Osteoblast (primary cell): Measurements from ENCODE around the gene ZNF804B. TPM values are rescaled to one million over a fixed set of nuclear protein-coding genes. Genes with fewer than 3 reads are reported as not detected.

Experiments
- DNase-seq: peaks from one replicate; pipeline ENCODE4 v3.0.0; 2011; ENCODE audit warnings: low spot score, mixed read lengths; ENCODE audit not compliant: insufficient read length; ENCODE audit errors: missing footprints
- H2AFZ ChIP-seq: 2 replicates; pipeline ENCODE4 v1.6.0; 2011; ENCODE audit warnings: mild to moderate bottlenecking, low read length
- H3K27ac ChIP-seq: 2 replicates; pipeline ENCODE4 v1.5.1; 2011; ENCODE audit warnings: mild to moderate bottlenecking, low read depth, low read length, moderate library complexity
- H3K27me3 ChIP-seq: 2 replicates; pipeline ENCODE4 v1.6.0; 2012; ENCODE audit warnings: mild to moderate bottlenecking, control low read depth, inconsistent platforms, low read length, moderate library complexity; ENCODE audit not compliant: insufficient read depth
- H3K36me3 ChIP-seq: 2 replicates; pipeline ENCODE4 v1.5.1; 2011; ENCODE audit warnings: mild to moderate bottlenecking, low read length, control low read depth, moderate library complexity; ENCODE audit not compliant: insufficient read depth
- H3K4me1 ChIP-seq: 2 replicates; pipeline ENCODE4 v1.5.1; 2011; ENCODE audit warnings: mild to moderate bottlenecking, low read length, control low read depth, moderate library complexity; ENCODE audit not compliant: insufficient read depth
- H3K4me2 ChIP-seq: 2 replicates; pipeline ENCODE4 v1.6.0; 2011; ENCODE audit warnings: mild to moderate bottlenecking, low read length; ENCODE audit not compliant: insufficient read depth
- H3K4me3 ChIP-seq: fragments of 200-600 bp; sonication (generic); 3 replicates; pipeline ENCODE4 v1.5.1; 2012; ENCODE audit warnings: mild to moderate bottlenecking, low read length, inconsistent platforms; ENCODE audit not compliant: insufficient read depth
- H3K79me2 ChIP-seq: 2 replicates; pipeline ENCODE4 v1.6.0; 2012; ENCODE audit warnings: mild to moderate bottlenecking, low read length, control low read depth, inconsistent platforms; ENCODE audit not compliant: insufficient read depth
- H3K9me3 ChIP-seq: 2 replicates; pipeline ENCODE4 v1.5.1; 2011; ENCODE audit warnings: low read depth, low read length, control low read depth
- H4K20me1 ChIP-seq: 2 replicates; pipeline ENCODE4 v1.6.0; 2012; ENCODE audit warnings: mild to moderate bottlenecking, low read length, control low read depth; ENCODE audit not compliant: insufficient read depth
- CTCF ChIP-seq: IDR thresholded peaks from 2 replicates; pipeline ENCODE4 v1.5.1; 2011; ENCODE audit warnings: mild to moderate bottlenecking, low read depth, low read length, moderate library complexity; ENCODE audit errors: extremely low read depth
- total RNA-seq: library from RNA; depleted of rRNA; stranded (reverse); fragments of >200 nt; gene quantifications from 2 replicates; pipeline ENCODE4 v1.2.3, GENCODE V29; 2012

ZNF804B gene
- total RNA-seq, 1 donor, result not detected

GRCh38 chr7:89029864-89030263, 270.4 kb downstream of the ZNF804B start:
- H4K20me1 ChIP-seq, result no peaks in the 10 kb centered on the region
- H3K4me2 ChIP-seq, result no peak overlapping the region
- TF ChIP-seq CTCF, result no peak
- H2AFZ ChIP-seq, result no peak overlapping the region
- H3K36me3 ChIP-seq, result no peaks in the 10 kb centered on the region
- no peaks in the 10 kb centered on the region for H3K9me3 ChIP-seq
- H3K4me1 ChIP-seq, result no peaks in the 10 kb centered on the region
- no peak for DNase-seq
- no peaks in the 10 kb centered on the region for H3K79me2 ChIP-seq
- H3K27ac ChIP-seq, result no peak overlapping the region
- no peaks in the 10 kb centered on the region for H3K27me3 ChIP-seq
- no peak overlapping the region for H3K4me3 ChIP-seq

- no peaks in the 10 kb centered on the region for H3K79me2 ChIP-seq
- H3K4me1 ChIP-seq, result no peaks in the 10 kb centered on the region
- no peaks in the 10 kb centered on the region for H4K20me1 ChIP-seq
- H3K4me2 ChIP-seq, result no peak overlapping the region
- no peak overlapping the region for H3K4me3 ChIP-seq
- DNase-seq, result no peak
- no peaks in the 10 kb centered on the region for H3K27me3 ChIP-seq
- no peak overlapping the region for H3K27ac ChIP-seq
- TF ChIP-seq CTCF, result no peak
- no peak overlapping the region for H2AFZ ChIP-seq
- no peaks in the 10 kb centered on the region for H3K36me3 ChIP-seq
- H3K9me3 ChIP-seq, result peaks cover 4% of the 10 kb centered on the region
These were observed 281.7 kb downstream of the ZNF804B start for GRCh38 chr7:89041240-89041639.

- TF ChIP-seq CTCF, result no peak
- Histone ChIP-seq H3K4me1 (no peaks in the 10 kb centered on the region), H3K9me3 (peaks cover 4% of the 10 kb centered on the region), H4K20me1 (no peaks in the 10 kb centered on the region), H3K36me3 (no peaks in the 10 kb centered on the region), H3K27me3 (no peaks in the 10 kb centered on the region), H3K27ac (no peak overlapping the region), H3K4me3 (no peak overlapping the region), H3K4me2 (no peak overlapping the region), H2AFZ (no peak overlapping the region), H3K79me2 (no peaks in the 10 kb centered on the region)
- no peak for DNase-seq
These were observed 283.4 kb downstream of the ZNF804B start for GRCh38 chr7:89042940-89043339.

GRCh38 chr7:89049043-89049442, 289.5 kb downstream of the ZNF804B start:
- H3K36me3 ChIP-seq, result no peaks in the 10 kb centered on the region
- H3K4me3 ChIP-seq, result no peak overlapping the region
- no peaks in the 10 kb centered on the region for H3K4me1 ChIP-seq
- DNase-seq, result no peak
- H3K4me2 ChIP-seq, result no peak overlapping the region
- H2AFZ ChIP-seq, result no peak overlapping the region
- H3K27me3 ChIP-seq, result no peaks in the 10 kb centered on the region
- H3K27ac ChIP-seq, result no peak overlapping the region
- no peak for TF ChIP-seq CTCF
- no peaks in the 10 kb centered on the region for H3K9me3 ChIP-seq
- H3K79me2 ChIP-seq, result no peaks in the 10 kb centered on the region
- no peaks in the 10 kb centered on the region for H4K20me1 ChIP-seq
